Sigmoid colon (tissue), 7 donors: ENCODE data around the gene SPATA33. TPM values are rescaled to one million over a fixed set of nuclear protein-coding genes. Genes with fewer than 3 reads are reported as not detected.
"Not testable (repeated sequence)": the region's sequence is repeated elsewhere in the genome, so short reads cannot be mapped to it uniquely, and the experiment has no call there.

Experiments
- DNase-seq: peaks from one replicate; pipeline ENCODE4 v3.0.0-alpha.2; 2019
- H3K27ac ChIP-seq, 4 donors: fragments of 200-600 bp; sonication (generic); one replicate each; pipeline ENCODE4 v1.5.1; 2016 to 2019; ENCODE audit warnings: mild to moderate bottlenecking in 1 of 4
- H3K27me3 ChIP-seq, 3 donors: fragments of 200-600 bp; sonication (generic); one replicate each; pipeline ENCODE4 v1.5.1; 2019; ENCODE audit warnings: mild to moderate bottlenecking in 1 of 3
- H3K36me3 ChIP-seq, 4 donors: fragments of 200-600 bp; sonication (generic); one replicate each; pipeline ENCODE4 v1.5.1; 2016 to 2019
- H3K4me1 ChIP-seq, 4 donors: fragments of 200-600 bp; sonication (generic); one replicate each; pipeline ENCODE4 v1.5.1; 2017 to 2019
- H3K4me3 ChIP-seq, 4 donors: fragments of 200-600 bp; sonication (generic); one replicate each; pipeline ENCODE4 v1.5.1; 2017 to 2019; ENCODE audit warnings: mild to moderate bottlenecking in 2 of 4, moderate library complexity in 1 of 4
- H3K9me3 ChIP-seq, 4 donors: fragments of 200-600 bp in 3 of 4; sonication (generic) in 3 of 4; one replicate each; pipeline versions ENCODE4 v1.5.1 to v1.6.1; 2013 to 2019
- EP300 ChIP-seq, 4 donors: sonication (generic); formaldehyde crosslinking; IDR thresholded peaks; one replicate each; pipeline ENCODE4 v1.6.1; 2017; ENCODE audit warnings: antibody characterized with exemption in 4 of 4
- POLR2A ChIP-seq, 2 donors: fragments of 450-650 bp; IDR thresholded peaks; one replicate each; pipeline ENCODE4 v1.6.1; 2016; ENCODE audit warnings: antibody characterized with exemption in 2 of 2, mild to moderate bottlenecking in 2 of 2, moderate library complexity in 2 of 2
- POLR2AphosphoS5 ChIP-seq, 4 donors: sonication (generic); formaldehyde crosslinking; IDR thresholded peaks; one replicate each; pipeline ENCODE4 v1.6.1; 2017; ENCODE audit warnings: antibody characterized with exemption in 4 of 4
- WGBS, 2 donors: extraction: QIAGEN DNeasy Blood & Tissue Kit; methylation state at CpG; one replicate each; pipeline ENCODE4 v1.1.7; 2013; 5-methylcytosine and 5-hydroxymethylcytosine counted together
- intact Hi-C: fragments of 100-400 bp; cut with DNase I; formaldehyde crosslinking; loops from one replicate; pipeline ENCODE4 v1.15.1; 2023
- polyA plus RNA-seq, 3 donors: library from polyadenylated mRNA; stranded (reverse); fragments of 200-250 nt; gene quantifications; one replicate each; pipeline ENCODE4 v1.2.3, GENCODE V29; 2013
- total RNA-seq, 4 donors: library from RNA; depleted of rRNA; stranded (reverse); fragments of >200 nt; gene quantifications; one replicate each; pipeline ENCODE4 v1.1.0, GENCODE V29; 2016
- TF ChIP-seq, protein P1 (sequence below), 4 experiments: fragments of 450-650 bp in 3 of 4; fragments of 200-600 bp in 1 of 4; IDR thresholded peaks; one replicate each; pipeline ENCODE4 v1.5.1; 2016 to 2019; ENCODE audit warnings: antibody characterized with exemption in 4 of 4, mild to moderate bottlenecking in 3 of 4, moderate library complexity in 2 of 4
- donor health status: healthy with polysubstance abuse.
- donor health status: Bipolar disorder and iron deficiency.
- donor health status: healthy.

SPATA33 gene
- total and polyA plus RNA-seq, 7 donors, result 1.4 to 7.7 (median 4.6) TPM

DNA sequence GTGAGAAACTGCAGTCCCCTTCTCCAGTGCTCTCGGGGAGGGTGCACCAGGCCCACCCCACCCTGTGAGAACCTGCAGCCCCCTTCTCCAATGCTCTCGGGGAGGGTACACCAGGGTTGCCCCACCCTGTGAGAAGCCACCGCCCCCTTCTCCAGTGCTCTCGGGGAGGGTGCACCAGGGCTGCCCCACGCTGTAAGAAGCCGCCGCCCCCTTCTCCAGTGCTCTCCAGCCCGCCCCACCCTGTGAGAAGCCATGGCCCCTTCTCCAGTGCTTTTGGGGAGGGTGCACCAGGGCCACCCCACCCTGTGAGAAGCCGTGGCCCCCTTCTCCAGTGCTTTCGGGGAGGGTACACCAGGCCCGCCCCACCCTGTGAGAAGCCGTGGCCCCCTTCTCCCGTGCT lies 12.1 kb downstream of the SPATA33 start:
- no peaks in the 10 kb centered on the region for H3K27me3 ChIP-seq
- no peaks in the 10 kb centered on the region for H3K9me3 ChIP-seq
- no peak for DNase-seq
- no peaks in the 10 kb centered on the region for H3K4me1 ChIP-seq
- intact Hi-C loops, result no loop called here
- TF ChIP-seq EP300 (IDR thresholded peaks at IDR 0.05) (no peak), POLR2AphosphoS5 (IDR thresholded peaks at IDR 0.05) (no peak), POLR2A (IDR thresholded peaks at IDR 0.05) (no peak)
- TF ChIP-seq, protein P1, sequence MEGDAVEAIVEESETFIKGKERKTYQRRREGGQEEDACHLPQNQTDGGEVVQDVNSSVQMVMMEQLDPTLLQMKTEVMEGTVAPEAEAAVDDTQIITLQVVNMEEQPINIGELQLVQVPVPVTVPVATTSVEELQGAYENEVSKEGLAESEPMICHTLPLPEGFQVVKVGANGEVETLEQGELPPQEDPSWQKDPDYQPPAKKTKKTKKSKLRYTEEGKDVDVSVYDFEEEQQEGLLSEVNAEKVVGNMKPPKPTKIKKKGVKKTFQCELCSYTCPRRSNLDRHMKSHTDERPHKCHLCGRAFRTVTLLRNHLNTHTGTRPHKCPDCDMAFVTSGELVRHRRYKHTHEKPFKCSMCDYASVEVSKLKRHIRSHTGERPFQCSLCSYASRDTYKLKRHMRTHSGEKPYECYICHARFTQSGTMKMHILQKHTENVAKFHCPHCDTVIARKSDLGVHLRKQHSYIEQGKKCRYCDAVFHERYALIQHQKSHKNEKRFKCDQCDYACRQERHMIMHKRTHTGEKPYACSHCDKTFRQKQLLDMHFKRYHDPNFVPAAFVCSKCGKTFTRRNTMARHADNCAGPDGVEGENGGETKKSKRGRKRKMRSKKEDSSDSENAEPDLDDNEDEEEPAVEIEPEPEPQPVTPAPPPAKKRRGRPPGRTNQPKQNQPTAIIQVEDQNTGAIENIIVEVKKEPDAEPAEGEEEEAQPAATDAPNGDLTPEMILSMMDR (IDR thresholded peaks at IDR 0.05), result no peak
- no peak overlapping the region for H3K4me3 ChIP-seq
- 82 to 94% methylated on average over 13 of the region's 13 CpGs for WGBS, 2 donors
- H3K27ac ChIP-seq, result no peak overlapping the region
- H3K36me3 ChIP-seq, result no peaks in the 10 kb centered on the region

DNA sequence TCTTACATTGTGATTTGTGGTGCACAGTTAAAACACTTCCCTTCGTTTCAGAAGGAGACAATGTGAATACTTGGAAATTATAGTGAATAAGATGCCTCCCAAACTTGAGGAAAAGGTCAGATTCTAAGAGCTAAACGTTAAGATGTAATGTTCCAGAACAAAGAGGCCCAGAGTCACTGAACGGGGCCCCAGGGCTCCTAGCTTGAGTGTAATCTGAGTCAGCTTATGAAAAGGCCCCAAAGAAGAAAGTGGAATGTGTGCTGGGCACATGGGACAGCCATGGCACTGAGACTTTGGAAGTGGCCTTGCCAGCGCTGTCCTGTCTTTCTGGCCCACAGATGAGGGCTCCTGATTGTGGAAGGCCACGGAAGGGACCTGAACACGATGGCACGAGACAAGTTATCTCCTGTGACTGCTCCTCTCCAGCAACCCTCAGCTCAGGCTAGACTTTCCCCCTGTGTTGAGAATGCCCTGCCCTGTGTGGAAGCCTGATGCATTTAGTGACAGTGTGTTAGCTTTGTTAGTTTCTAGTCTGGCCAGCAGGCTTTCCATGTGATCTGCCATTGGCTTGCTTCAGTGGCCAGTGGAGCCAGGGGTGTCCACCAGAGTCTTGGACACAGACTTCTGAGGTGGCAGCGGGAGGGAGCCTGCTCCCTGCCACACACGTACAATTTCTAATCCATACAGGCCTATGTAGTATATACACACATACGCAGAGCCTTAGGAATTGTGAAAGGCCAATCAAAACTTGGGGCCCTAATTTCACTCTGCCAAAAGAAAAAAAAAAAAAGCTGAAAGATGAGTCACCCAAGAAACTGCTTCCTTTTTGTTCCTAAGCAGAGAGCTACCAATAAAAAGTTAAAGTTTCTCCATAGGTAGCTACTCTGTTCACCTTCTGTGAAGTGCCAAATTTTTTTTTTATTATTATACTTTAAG lies 13.1 kb downstream of the SPATA33 start:
- WGBS, 2 donors, result 83 to 88% methylated on average over 10 of the region's 10 CpGs
- no peaks in the 10 kb centered on the region for H3K36me3 ChIP-seq
- no peak for DNase-seq
- H3K4me3 ChIP-seq, result no peak overlapping the region
- TF ChIP-seq, protein P1 (IDR thresholded peaks at IDR 0.05), result no peak
- TF ChIP-seq POLR2A (IDR thresholded peaks at IDR 0.05), result no peak
- TF ChIP-seq POLR2AphosphoS5 (IDR thresholded peaks at IDR 0.05), result no peak
- no peak for TF ChIP-seq EP300 (IDR thresholded peaks at IDR 0.05)
- H3K27ac ChIP-seq, result no peak overlapping the region
- H3K4me1 ChIP-seq, result no peaks in the 10 kb centered on the region
- intact Hi-C loops, result no loop called here
- H3K9me3 ChIP-seq, result no peaks in the 10 kb centered on the region
- H3K27me3 ChIP-seq, result no peaks in the 10 kb centered on the region

GRCh38 chr16:89671565-89671964 lies 13.9 kb downstream of the SPATA33 start:
- H3K4me1 ChIP-seq, H3K4me3 ChIP-seq, H3K27me3 ChIP-seq, DNase-seq, H3K9me3 ChIP-seq, H3K36me3 ChIP-seq, H3K27ac ChIP-seq, intact Hi-C loops: not testable (repeated sequence)
- WGBS, 2 donors, result 87 to 90% methylated on average over 4 of the region's 4 CpGs

- intact Hi-C loops, result no loop called here
- H3K27me3 ChIP-seq, result no peaks in the 10 kb centered on the region
- 93 to 94% methylated on average over 16 of the region's 16 CpGs for WGBS, 2 donors
- H3K36me3 ChIP-seq, result no peaks in the 10 kb centered on the region
- no peak for DNase-seq
- peak overlapping the region in 1 of 4 donors; percentile 8 for H3K27ac ChIP-seq
- no peak overlapping the region for H3K4me3 ChIP-seq
- no peak for TF ChIP-seq POLR2A (IDR thresholded peaks at IDR 0.05)
- no peak for TF ChIP-seq EP300 (IDR thresholded peaks at IDR 0.05)
- TF ChIP-seq, protein P1 (IDR thresholded peaks at IDR 0.05), result no peak
- no peak for TF ChIP-seq POLR2AphosphoS5 (IDR thresholded peaks at IDR 0.05)
- H3K4me1 ChIP-seq, result no peaks in the 10 kb centered on the region
- no peaks in the 10 kb centered on the region for H3K9me3 ChIP-seq
These were observed 14.7 kb downstream of the SPATA33 start for GRCh38 chr16:89672177-89672941.

- 96 to 97% methylated on average over 2 of the region's 2 CpGs for WGBS, 2 donors
- no peaks in the 10 kb centered on the region for H3K4me1 ChIP-seq
These were observed 20.6 kb downstream of the SPATA33 start for GRCh38 chr16:89678258-89678657.

More at GRCh38 chr16:89678258-89678657, 20.6 kb downstream of the SPATA33 start:
- intact Hi-C loops, result no loop called here
- no peak for TF ChIP-seq EP300 (IDR thresholded peaks at IDR 0.05)
- TF ChIP-seq POLR2A (IDR thresholded peaks at IDR 0.05), result no peak
- TF ChIP-seq, protein P1 (IDR thresholded peaks at IDR 0.05), result no peak
- TF ChIP-seq POLR2AphosphoS5 (IDR thresholded peaks at IDR 0.05), result no peak
- Histone ChIP-seq H3K4me3 (no peak overlapping the region), H3K36me3 (no peaks in the 10 kb centered on the region), H3K27me3 (no peaks in the 10 kb centered on the region), H3K27ac (no peak overlapping the region), H3K9me3 (no peaks in the 10 kb centered on the region)
- no peak for DNase-seq
